COLO668 (cell line): Measurements from ENCODE around the gene MPC1L.
"Not testable (repeated sequence)": the region's sequence is repeated elsewhere in the genome, so short reads cannot be mapped to it uniquely, and the experiment has no call there.

ENCODE experiments used
- DNase-seq: peaks from one replicate; lab custom pipeline; 2025; ENCODE audit not compliant: unreplicated experiment; lab: John Stamatoyannopoulos, UW

Gene MPC1L

GRCh38 chrX:40623139-40623536 is at the start of gene MPC1L:
MPC1L (plus strand) TSS chrX:40623428; CDS start chrX:40623566, 138 bp downstream.
- DNase-seq = no peak

GRCh38 chrX:40573763-40574162 is 49.5 kb upstream of the MPC1L start:
- DNase-seq = peak; percentile 11

DNA sequence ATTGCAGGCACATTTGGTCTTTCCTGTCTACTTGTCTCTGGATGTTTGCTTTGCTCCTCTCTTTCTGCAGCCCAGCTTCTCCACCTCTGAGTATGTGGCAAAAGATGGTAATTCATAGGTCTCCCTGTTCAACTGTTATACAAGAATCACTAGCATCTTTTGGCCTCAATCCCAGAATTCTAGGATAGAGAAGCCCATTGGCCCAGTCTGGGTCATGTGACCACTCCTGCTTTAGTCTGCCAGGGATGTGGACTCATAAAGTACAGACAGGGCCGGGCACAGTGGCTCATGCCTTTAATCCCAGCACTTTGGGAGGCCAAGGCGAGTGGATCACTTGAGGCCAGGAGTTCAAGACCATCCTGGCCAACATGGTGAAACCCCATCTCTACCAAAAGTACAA is 47.8 kb upstream of the MPC1L start:
- not testable (repeated sequence) for DNase-seq

DNA sequence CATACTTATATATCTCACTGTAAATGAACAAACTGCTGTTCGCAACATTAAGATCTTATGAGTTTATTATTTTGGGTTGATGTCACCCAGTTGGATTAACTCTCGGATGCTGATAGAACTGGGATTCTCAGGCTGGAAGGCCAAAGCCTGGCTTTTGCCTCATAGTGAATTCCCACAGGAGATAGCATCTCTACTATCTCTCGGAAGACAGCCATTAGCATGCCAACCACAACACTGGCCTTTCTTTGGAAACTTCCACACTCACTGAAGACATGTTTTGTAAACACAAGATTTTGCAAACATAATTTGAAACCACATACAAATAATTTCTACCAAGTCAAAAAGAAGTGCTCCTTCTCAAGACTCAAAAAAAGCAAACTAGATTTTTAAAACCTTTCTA is 46.9 kb upstream of the MPC1L start:
- DNase-seq = no peak

- no peak for DNase-seq
Measured at GRCh38 chrX:40578039-40578695, 45.1 kb upstream of the MPC1L start.

- no peak for DNase-seq
Measured at GRCh38 chrX:40579141-40579540, 44.1 kb upstream of the MPC1L start.

- DNase-seq = no peak
Measured at GRCh38 chrX:40579900-40580536, 43.2 kb upstream of the MPC1L start.

DNA sequence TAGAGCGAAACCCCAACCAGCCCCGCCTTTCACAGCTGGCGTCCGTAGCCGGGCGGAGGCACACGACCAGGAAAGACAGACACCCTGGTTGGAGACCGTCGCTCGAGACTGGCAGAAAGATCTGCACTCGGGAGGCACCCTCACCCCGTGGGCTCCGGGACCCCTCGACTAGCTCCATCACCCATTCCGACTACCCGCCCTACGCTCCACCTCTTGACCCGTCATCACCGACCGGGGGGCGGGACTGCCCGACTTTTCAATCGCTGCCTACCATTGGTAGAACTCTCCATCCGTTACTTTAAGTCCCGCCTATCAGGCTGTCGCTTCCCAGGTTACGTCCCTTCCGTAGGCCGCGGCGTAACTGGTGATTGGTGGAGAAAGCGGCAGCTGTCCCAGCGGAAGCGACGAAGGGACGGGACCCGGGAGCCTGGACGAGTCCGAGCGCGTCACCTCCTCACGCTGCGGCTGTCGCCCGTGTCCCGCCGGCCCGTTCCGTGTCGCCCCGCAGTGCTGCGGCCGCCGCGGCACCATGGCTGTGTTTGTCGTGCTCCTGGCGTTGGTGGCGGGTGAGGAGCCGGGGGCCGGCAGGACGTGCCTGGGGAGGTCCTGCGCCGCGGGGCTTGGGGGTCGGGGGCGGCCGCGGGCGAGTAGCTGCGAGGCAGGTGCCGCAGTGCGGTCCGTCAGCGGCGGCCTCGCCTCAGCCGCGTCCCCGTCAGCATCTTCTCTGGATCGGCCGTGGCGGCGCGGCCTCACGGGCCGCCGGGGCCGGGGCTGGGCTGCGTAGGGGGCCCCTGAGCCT is 42.5 kb upstream of the MPC1L start, which contains the start of gene ATP6AP2:
Gene ATP6AP2 (plus strand): TSS at position 434 of the 799 bp plus-strand sequence. CDS start 96 bp downstream, at position 530.
- DNase-seq = peak; percentile 93

- DNase-seq = no peak
Measured at GRCh38 chrX:40581336-40581920, 41.8 kb upstream of the MPC1L start.

DNA sequence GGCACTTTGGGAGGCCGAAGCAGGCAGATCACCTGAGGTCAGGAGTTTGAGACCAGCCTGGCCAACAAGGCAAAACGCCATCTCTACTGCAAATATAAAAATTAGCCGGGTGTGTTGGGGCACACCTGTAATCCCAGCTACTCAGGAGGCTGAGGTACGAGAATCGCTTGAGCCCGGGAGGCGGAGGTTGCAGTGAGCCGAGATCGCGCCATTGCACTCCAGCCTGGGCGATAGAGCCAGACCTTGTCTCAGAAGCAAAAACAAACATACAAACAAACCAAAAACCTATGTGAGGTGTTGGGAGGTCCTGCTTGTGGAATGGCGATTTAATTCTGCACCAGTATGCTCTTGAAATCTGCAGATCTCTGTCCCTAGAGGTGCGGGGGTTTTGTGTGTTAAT is 41.0 kb upstream of the MPC1L start:
- DNase-seq = not testable (repeated sequence)

GRCh38 chrX:40582811-40583210 is 40.4 kb upstream of the MPC1L start:
- DNase-seq = no peak

GRCh38 chrX:40587623-40588022 is 35.6 kb upstream of the MPC1L start:
- not testable (repeated sequence) for DNase-seq

DNA sequence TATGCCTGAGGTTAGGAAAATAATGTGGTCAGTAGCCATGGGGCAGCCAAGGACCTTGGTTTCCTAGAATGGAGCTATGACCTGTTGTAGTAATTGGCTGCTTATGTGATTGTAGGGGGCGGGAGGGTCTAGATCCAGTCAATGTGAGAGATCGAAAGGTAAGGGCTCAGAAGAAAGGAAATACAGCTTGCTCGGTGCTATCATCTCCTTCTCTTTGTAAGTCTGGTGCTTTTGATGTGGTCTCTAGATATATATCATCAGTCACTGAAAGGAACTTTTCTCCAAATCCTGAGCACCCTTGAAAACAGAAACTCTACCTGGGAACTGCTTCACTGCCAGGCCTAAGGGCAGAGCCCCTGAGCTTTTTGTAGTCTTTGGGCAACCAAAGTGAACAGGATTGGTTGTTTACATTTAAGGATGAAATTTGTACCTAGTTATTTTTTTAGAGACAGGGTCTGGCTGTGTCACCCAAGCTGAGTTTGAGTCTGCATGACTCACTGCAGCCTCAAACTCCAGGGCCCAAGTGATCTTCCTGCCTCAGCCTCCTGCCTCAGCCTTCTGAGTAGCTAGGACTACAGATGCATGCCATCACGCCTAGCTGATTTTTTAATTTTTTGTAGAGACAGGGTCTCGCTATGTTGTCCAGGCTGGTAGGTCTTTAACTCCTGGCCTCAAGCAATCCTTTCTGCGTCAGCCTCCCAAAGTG is 33.5 kb upstream of the MPC1L start:
- not testable (repeated sequence) for DNase-seq

GRCh38 chrX:40603446-40603845 is 19.8 kb upstream of the MPC1L start:
- DNase-seq = no peak

DNA sequence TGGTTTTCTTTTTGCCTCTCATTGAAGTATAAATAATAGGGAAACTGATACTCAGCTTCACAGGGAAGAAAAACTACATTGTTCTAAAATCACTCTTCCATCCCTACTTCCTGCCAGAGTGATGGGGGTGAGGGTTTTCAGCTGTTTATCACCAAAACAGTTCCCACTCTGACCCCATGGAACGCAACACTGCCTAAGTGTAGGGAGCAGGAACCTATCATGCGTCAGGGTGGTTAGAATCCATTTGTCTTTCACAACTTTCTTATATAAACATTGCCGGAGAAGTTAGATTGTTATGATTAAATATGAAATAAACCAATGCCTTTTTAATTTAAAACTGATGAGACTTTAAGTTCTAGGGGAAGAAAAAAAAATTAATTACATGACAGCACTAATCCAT is 15.8 kb upstream of the MPC1L start:
- no peak for DNase-seq

DNA sequence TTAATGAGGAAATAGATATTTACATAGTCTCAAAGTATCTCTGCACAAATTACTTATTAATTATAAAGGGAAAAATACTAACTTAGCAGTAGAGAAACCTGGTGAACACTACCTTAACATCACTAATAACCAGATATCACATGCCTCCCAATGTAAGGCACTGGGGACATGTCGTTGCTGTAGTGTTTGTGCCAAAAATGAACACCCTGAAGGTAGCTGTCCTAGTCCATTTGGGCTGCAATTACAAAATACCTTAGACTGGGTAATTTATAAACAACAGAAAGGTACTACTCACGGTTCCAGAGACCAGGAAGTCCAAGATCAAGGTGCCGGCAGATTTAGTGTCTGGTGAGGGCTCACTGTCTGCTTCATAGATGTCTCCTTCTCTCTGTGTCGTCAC is 10.7 kb upstream of the MPC1L start:
- no peak for DNase-seq

DNA sequence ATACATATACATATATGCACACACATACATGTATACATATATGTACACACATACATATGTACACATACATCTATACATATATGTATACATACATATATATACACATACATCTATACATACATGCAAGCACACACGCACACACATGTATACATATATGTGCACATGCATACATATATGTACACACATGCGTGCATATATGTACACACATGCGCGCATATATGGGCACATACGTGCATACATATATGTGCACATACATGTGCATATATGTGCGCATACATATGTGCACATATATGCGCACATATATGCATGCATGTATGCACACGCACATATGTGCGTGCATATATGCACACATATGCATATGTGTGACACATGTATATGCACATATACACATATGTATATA is 7.3 kb upstream of the MPC1L start:
- DNase-seq = no peak

DNA sequence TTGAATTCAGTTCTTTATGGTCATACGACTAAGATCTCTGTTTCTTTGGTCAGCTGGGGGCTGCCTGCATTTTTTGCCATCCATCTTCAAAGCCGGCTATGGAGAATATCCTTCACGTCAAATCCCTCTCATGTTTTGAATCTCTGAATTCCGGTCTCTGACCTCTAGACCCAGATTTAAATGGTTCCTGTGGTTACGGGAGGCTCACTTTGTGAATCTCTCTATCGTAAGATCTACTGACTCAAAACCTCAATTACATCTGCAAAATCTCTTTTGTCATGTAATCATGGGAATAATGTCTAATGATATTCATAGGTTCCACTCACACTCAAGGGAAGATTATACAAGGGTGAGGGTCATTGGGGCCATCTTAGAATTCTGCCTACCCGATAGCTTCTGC is 5.7 kb upstream of the MPC1L start:
- no peak for DNase-seq

- DNase-seq = no peak
Measured at GRCh38 chrX:40622479-40623138, 619 bp upstream of the MPC1L start.

DNA sequence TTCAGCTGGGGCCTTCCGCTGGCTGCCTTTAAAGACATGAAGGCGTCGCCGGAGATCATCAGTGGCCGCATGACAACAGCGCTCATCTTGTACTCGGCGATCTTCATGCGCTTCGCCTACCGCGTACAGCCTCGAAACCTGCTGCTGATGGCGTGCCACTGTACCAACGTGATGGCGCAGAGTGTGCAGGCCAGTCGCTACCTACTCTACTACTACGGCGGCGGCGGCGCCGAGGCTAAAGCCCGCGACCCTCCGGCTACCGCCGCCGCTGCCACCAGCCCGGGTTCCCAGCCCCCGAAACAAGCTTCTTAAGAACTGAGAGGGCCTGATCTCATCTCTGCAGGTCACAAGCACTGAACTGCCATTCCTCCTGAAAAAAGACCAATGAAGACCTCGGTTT is 437 bp downstream of the MPC1L start:
- no peak for DNase-seq
